ENCODE results near the gene CFAP73. TPM values are rescaled to one million over a fixed set of nuclear protein-coding genes. Genes with fewer than 3 reads are reported as not detected.

The CFAP73 gene
- polyA plus RNA-seq, 1 donor from 2014 or later: not detected

DNA sequence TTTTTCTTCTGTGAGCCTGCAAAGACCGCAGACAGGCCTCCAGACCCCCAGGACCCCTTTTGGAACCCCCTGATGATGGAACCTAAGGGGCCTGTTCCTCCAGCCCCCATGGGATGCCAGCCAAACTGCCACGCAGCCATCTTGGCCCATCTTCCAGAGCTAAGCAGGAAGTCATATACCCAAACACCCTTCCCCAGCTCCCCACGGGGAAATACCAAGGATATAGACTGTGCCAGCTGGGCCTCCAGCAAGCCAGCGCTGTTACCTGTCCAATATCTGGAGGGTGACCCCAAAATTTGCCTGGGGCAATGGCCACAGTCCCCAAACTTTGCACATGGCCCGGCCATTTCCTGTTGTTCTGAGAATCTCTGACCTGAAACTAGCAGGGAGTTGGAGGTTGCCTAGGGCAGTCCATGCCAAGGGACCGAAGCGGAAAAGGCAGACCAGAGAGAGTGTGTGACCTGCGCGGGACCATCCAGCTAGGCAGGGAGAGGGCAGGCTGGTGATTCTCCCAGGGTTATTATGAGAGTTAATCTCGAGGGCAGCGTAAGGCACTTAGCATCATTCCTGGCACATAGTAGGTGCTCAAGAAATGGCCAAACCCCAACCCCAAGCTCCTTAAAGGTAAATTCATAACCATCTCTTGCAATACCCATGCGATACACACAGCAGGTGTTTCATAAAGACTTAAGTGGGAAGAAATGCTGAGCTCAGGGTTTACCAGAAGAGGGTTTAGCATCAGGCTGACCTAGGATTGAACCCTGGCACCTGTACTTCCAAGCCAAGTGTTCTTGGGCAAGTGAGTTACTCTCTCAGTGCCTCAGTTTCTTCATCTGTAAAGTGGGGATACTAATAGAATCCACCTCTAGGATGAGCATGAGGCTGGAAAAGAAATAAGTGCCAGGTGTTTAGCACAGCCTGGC lies 11.4 kb upstream of the CFAP73 start:
- no peaks in the 10 kb centered on the region for H4K20me1 ChIP-seq (ENCODE audit: insufficient read depth)
- H3K27me3 ChIP-seq (ENCODE audit: insufficient read depth, low read depth, low read length): peaks cover 28% of the 10 kb centered on the region
- no peaks in the 10 kb centered on the region for H3K9me2 ChIP-seq (ENCODE audit: insufficient read depth, low read length)
- TF ChIP-seq, protein P1, sequence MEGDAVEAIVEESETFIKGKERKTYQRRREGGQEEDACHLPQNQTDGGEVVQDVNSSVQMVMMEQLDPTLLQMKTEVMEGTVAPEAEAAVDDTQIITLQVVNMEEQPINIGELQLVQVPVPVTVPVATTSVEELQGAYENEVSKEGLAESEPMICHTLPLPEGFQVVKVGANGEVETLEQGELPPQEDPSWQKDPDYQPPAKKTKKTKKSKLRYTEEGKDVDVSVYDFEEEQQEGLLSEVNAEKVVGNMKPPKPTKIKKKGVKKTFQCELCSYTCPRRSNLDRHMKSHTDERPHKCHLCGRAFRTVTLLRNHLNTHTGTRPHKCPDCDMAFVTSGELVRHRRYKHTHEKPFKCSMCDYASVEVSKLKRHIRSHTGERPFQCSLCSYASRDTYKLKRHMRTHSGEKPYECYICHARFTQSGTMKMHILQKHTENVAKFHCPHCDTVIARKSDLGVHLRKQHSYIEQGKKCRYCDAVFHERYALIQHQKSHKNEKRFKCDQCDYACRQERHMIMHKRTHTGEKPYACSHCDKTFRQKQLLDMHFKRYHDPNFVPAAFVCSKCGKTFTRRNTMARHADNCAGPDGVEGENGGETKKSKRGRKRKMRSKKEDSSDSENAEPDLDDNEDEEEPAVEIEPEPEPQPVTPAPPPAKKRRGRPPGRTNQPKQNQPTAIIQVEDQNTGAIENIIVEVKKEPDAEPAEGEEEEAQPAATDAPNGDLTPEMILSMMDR (IDR thresholded peaks at IDR 0.05; ENCODE audit: poor library complexity, severe bottlenecking): no peak
- TF ChIP-seq POLR2AphosphoS5 (IDR thresholded peaks at IDR 0.05) (no peak), RAD21 (conservative IDR thresholded peaks at IDR 0.05) (no peak), EP300 (conservative IDR thresholded peaks at IDR 0.05; ENCODE audit: poor library complexity, severe bottlenecking) (no peak), SMC3 (conservative IDR thresholded peaks at IDR 0.05; ENCODE audit: poor library complexity) (no peak), TAF1 (IDR thresholded peaks at IDR 0.05; ENCODE audit: low read depth) (no peak), MXI1 (conservative IDR thresholded peaks at IDR 0.05; ENCODE audit: poor library complexity, severe bottlenecking) (no peak), EZH2 (IDR thresholded peaks at IDR 0.05; ENCODE audit: borderline replicate concordance, insufficient read depth, low read length, poor library complexity, severe bottlenecking) (no peak)
- TF ChIP-seq, protein P2, sequence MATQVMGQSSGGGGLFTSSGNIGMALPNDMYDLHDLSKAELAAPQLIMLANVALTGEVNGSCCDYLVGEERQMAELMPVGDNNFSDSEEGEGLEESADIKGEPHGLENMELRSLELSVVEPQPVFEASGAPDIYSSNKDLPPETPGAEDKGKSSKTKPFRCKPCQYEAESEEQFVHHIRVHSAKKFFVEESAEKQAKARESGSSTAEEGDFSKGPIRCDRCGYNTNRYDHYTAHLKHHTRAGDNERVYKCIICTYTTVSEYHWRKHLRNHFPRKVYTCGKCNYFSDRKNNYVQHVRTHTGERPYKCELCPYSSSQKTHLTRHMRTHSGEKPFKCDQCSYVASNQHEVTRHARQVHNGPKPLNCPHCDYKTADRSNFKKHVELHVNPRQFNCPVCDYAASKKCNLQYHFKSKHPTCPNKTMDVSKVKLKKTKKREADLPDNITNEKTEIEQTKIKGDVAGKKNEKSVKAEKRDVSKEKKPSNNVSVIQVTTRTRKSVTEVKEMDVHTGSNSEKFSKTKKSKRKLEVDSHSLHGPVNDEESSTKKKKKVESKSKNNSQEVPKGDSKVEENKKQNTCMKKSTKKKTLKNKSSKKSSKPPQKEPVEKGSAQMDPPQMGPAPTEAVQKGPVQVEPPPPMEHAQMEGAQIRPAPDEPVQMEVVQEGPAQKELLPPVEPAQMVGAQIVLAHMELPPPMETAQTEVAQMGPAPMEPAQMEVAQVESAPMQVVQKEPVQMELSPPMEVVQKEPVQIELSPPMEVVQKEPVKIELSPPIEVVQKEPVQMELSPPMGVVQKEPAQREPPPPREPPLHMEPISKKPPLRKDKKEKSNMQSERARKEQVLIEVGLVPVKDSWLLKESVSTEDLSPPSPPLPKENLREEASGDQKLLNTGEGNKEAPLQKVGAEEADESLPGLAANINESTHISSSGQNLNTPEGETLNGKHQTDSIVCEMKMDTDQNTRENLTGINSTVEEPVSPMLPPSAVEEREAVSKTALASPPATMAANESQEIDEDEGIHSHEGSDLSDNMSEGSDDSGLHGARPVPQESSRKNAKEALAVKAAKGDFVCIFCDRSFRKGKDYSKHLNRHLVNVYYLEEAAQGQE (IDR thresholded peaks at IDR 0.05; ENCODE audit: borderline replicate concordance): no peak
- H3K4me3 ChIP-seq (ENCODE audit: low read length): no peak overlapping the region
- no peaks in the 10 kb centered on the region for H3K79me2 ChIP-seq (replicated peaks; ENCODE audit: insufficient read depth, low read length)
- no peaks in the 10 kb centered on the region for H3K36me3 ChIP-seq (ENCODE audit: insufficient read depth, low read length)
- no peaks in the 10 kb centered on the region for H3K9me3 ChIP-seq (ENCODE audit: low read length)
- no peak overlapping the region for H2AFZ ChIP-seq (ENCODE audit: low read depth, low read length)
- no peak overlapping the region for H3K4me2 ChIP-seq (ENCODE audit: low read length)
- H3K27ac ChIP-seq (ENCODE audit: low read length): no peak overlapping the region
- H3F3A ChIP-seq (ENCODE audit: insufficient read depth, low read length, poor library complexity, severe bottlenecking): no peaks in the 10 kb centered on the region
- no peak overlapping the region for H3K9ac ChIP-seq (ENCODE audit: low read length)

DNA sequence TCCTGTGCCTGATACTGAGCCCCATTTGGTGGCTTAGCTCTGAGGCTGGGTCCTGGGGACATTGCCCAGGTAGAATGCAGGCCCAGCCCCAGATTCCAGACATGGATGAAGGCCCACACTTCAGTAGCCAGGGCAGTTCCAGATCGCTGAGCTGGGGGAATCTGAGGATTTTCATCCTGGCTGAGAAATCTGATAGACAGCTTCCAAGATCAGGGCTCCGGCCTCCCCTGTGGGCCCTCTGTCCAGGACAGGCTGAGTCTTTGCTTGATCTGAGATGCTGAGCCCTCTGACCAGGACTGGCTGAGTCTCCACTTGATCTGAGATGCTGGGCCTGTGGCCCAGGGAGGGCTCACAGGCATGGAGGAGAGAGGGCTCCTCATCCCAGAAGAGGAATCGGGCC lies 10.7 kb upstream of the CFAP73 start:
- Histone ChIP-seq H3K9ac (ENCODE audit: low read length) (no peak overlapping the region), H3K9me3 (ENCODE audit: low read length) (no peaks in the 10 kb centered on the region), H3K4me2 (ENCODE audit: low read length) (no peak overlapping the region), H3K27ac (ENCODE audit: low read length) (no peak overlapping the region), H3K36me3 (ENCODE audit: insufficient read depth, low read length) (no peaks in the 10 kb centered on the region), H3K9me2 (ENCODE audit: insufficient read depth, low read length) (no peaks in the 10 kb centered on the region), H4K20me1 (ENCODE audit: insufficient read depth) (no peaks in the 10 kb centered on the region), H3K27me3 (ENCODE audit: insufficient read depth, low read depth, low read length) (peaks cover 28% of the 10 kb centered on the region), H3K4me3 (ENCODE audit: low read length) (no peak overlapping the region), H2AFZ (ENCODE audit: low read depth, low read length) (no peak overlapping the region), H3F3A (ENCODE audit: insufficient read depth, low read length, poor library complexity, severe bottlenecking) (no peaks in the 10 kb centered on the region), H3K79me2 (replicated peaks; ENCODE audit: insufficient read depth, low read length) (no peaks in the 10 kb centered on the region)
- TF ChIP-seq RAD21 (conservative IDR thresholded peaks at IDR 0.05) (no peak), TAF1 (IDR thresholded peaks at IDR 0.05; ENCODE audit: low read depth) (no peak), SMC3 (conservative IDR thresholded peaks at IDR 0.05; ENCODE audit: poor library complexity) (no peak), EZH2 (IDR thresholded peaks at IDR 0.05; ENCODE audit: borderline replicate concordance, insufficient read depth, low read length, poor library complexity, severe bottlenecking) (no peak), POLR2AphosphoS5 (IDR thresholded peaks at IDR 0.05) (no peak), EP300 (conservative IDR thresholded peaks at IDR 0.05; ENCODE audit: poor library complexity, severe bottlenecking) (no peak), MXI1 (conservative IDR thresholded peaks at IDR 0.05; ENCODE audit: poor library complexity, severe bottlenecking) (no peak)
- TF ChIP-seq, protein P2 (IDR thresholded peaks at IDR 0.05; ENCODE audit: borderline replicate concordance): no peak
- TF ChIP-seq, protein P1 (IDR thresholded peaks at IDR 0.05; ENCODE audit: poor library complexity, severe bottlenecking): no peak

Measured in neural cell (in vitro differentiated cells).